CD4-positive, CD25-positive, alpha-beta regulatory T cell (primary cell): Measurements from ENCODE around the gene CNGA4. TPM values are rescaled to one million over a fixed set of nuclear protein-coding genes. Genes with fewer than 3 reads are reported as not detected.

Experiments used
- ATAC-seq, 2 donors: fragments of 150-1000 bp; cut with Tn5 transposase; one replicate each; pipeline ENCODE4 v1.10.0; 2021; ENCODE audit warnings: low read depth in 2 of 2, moderate number of reproducible peaks in 2 of 2, moderate library complexity in 1 of 2
- DNase-seq, 3 donors: peaks; one replicate each; pipeline versions ENCODE4 v3.0.0 to v3.0.0-alpha.2; 2012 to 2022; ENCODE audit warnings: mixed read lengths in 1 of 3
- H3K27ac ChIP-seq: one replicate; pipeline ENCODE4 v1.7.0; 2013; ENCODE audit warnings: mild to moderate bottlenecking, low read length; ENCODE audit not compliant: insufficient read depth, poor library complexity, severe bottlenecking
- H3K27me3 ChIP-seq: one replicate; pipeline ENCODE4 v1.7.0; 2013; ENCODE audit warnings: low read length; ENCODE audit not compliant: control insufficient read depth, insufficient read depth
- H3K36me3 ChIP-seq: one replicate; pipeline ENCODE4 v1.7.0; 2013; ENCODE audit warnings: mild to moderate bottlenecking, low read length, moderate library complexity; ENCODE audit not compliant: control insufficient read depth, insufficient read depth
- H3K4me1 ChIP-seq: 2 replicates; pipeline ENCODE4 v1.7.0; 2013; ENCODE audit warnings: mild to moderate bottlenecking, low read length; ENCODE audit not compliant: insufficient read depth, control insufficient read depth, poor library complexity, severe bottlenecking
- H3K4me3 ChIP-seq: one replicate; pipeline ENCODE4 v1.7.0; 2013; ENCODE audit warnings: low read depth, mild to moderate bottlenecking, low read length, moderate library complexity
- H3K9me3 ChIP-seq, 2 experiments: 1 replicate in 1 of 2; 2 replicates in 1 of 2; pipeline ENCODE4 v1.7.0; 2013; ENCODE audit warnings: low read length in 2 of 2, mild to moderate bottlenecking in 1 of 2, moderate library complexity in 1 of 2; ENCODE audit not compliant: control insufficient read depth in 2 of 2
- H3K27ac Mint-ChIP-seq, 3 donors: one replicate each; pipeline ENCODE4 v1.8.0; 2020 to 2022; ENCODE audit warnings: mild to moderate bottlenecking in 3 of 3, mixed read lengths in 3 of 3, moderate library complexity in 2 of 3
- H3K27me3 Mint-ChIP-seq: one replicate; pipeline ENCODE4 v1.8.0; 2022; ENCODE audit warnings: mild to moderate bottlenecking, mixed read lengths
- H3K36me3 Mint-ChIP-seq: one replicate; pipeline ENCODE4 v1.8.0; 2020; ENCODE audit warnings: mixed read lengths
- H3K4me1 Mint-ChIP-seq, 4 donors: one replicate each; pipeline ENCODE4 v1.8.0; 2020 to 2022; ENCODE audit warnings: mixed read lengths in 4 of 4, mild to moderate bottlenecking in 1 of 4
- H3K4me3 Mint-ChIP-seq, 4 donors: one replicate each; pipeline ENCODE4 v1.8.0; 2020 to 2022; ENCODE audit warnings: mild to moderate bottlenecking in 4 of 4, mixed read lengths in 4 of 4, moderate library complexity in 3 of 4
- H3K9me3 Mint-ChIP-seq, 7 donors: one replicate each; pipeline ENCODE4 v1.8.0; 2020 to 2022; ENCODE audit warnings: mixed read lengths in 7 of 7, mild to moderate bottlenecking in 3 of 7, moderate library complexity in 2 of 7
- polyA plus RNA-seq, 4 donors: library from polyadenylated mRNA; unstranded; fragments of 300-500 nt; fragmentation: Illumina TruSeq; gene quantifications; one replicate each; pipeline ENCODE4 v1.2.3, GENCODE V29; 2021
- total RNA-seq: library from RNA; stranded (reverse); gene quantifications from one replicate; pipeline ENCODE4 v1.2.3, GENCODE V29; 2022

Gene CNGA4
- total and polyA plus RNA-seq, 5 donors from 2014 or later: 0.20 TPM; not detected in 4

DNA sequence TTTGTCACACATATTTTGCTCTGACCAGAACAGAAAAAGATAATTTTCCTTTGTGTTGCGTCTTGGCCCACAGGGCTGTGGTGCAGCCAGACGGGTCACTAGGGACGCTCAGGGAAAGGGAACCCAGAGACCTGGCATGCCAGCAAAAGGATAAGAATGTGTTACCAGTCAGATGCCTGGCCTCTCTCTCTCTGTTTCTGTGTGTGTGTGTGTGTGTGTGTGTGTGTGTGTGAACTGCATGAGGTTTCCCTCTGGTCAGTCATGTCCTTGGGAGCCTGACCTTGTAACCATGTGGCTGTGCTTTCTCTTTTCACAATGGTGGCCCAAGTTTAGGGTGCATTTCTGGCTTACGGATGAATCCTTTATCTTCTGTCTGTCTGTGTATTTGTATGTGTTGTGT, 46.1 kb downstream of the CNGA4 start:
- no peak overlapping the region for H3K27ac ChIP-seq
- H3K36me3 ChIP-seq: no peaks in the 10 kb centered on the region
- Mint-ChIP-seq H3K4me3 (no peak overlapping the region), H3K4me1 (no peaks in the 10 kb centered on the region), H3K36me3 (no peaks in the 10 kb centered on the region), H3K27me3 (peaks cover 54% of the 10 kb centered on the region), H3K27ac (no peak overlapping the region), H3K9me3 (peaks cover 0 to 3% (median 0%) of the 10 kb centered on the region in 7 donors)
- no peak for ATAC-seq
- H3K9me3 ChIP-seq: no peaks in the 10 kb centered on the region
- H3K4me3 ChIP-seq: no peak overlapping the region
- H3K4me1 ChIP-seq: no peaks in the 10 kb centered on the region
- no peak for DNase-seq
- H3K27me3 ChIP-seq: peaks cover 26% of the 10 kb centered on the region

Other genes with a start within 250 kb of the CNGA4 start
- not detected for gene OR56A4, start 232.1 kb upstream of the CNGA4 start, total RNA-seq
- gene OR56A4, start 232.1 kb upstream of the CNGA4 start, polyA plus RNA-seq: not detected
- gene OR56A1, start 208.3 kb upstream of the CNGA4 start, total RNA-seq: not detected
- not detected for gene OR56A1, start 208.3 kb upstream of the CNGA4 start, polyA plus RNA-seq
- gene OR56B4, start 131.4 kb upstream of the CNGA4 start, total RNA-seq: not detected
- under 1 TPM in 1 of 4 donors, not detected in 3; 0.22 TPM for gene OR56B4, start 131.4 kb upstream of the CNGA4 start, polyA plus RNA-seq
- gene OR52B2, start 68.8 kb upstream of the CNGA4 start, total RNA-seq: not detected
- not detected for gene OR52B2, start 68.8 kb upstream of the CNGA4 start, polyA plus RNA-seq
- gene OR52W1, start 39.9 kb upstream of the CNGA4 start, total RNA-seq: not detected
- gene OR52W1, start 39.9 kb upstream of the CNGA4 start, polyA plus RNA-seq: not detected
- not detected for gene C11orf42, start 33.5 kb upstream of the CNGA4 start, total RNA-seq
- gene C11orf42, start 33.5 kb upstream of the CNGA4 start, polyA plus RNA-seq: not detected
- 30.7 TPM for gene FHIP1B, start 4.5 kb upstream of the CNGA4 start, total RNA-seq
- gene FHIP1B, start 4.5 kb upstream of the CNGA4 start, polyA plus RNA-seq: 10 to 100 TPM; 10.2 to 12.5 (median 10.3) TPM
- not detected for gene CCKBR, start 20.7 kb downstream of the CNGA4 start, total RNA-seq
- gene CCKBR, start 20.7 kb downstream of the CNGA4 start, polyA plus RNA-seq: not detected
- gene CAVIN3, start 81.4 kb downstream of the CNGA4 start, total RNA-seq: 0.79 TPM
- gene CAVIN3, start 81.4 kb downstream of the CNGA4 start, polyA plus RNA-seq: 1 to 10 TPM; 1.0 to 4.3 (median 1.5) TPM
- gene SMPD1, start 151.4 kb downstream of the CNGA4 start, total RNA-seq: 43.7 TPM
- 10 to 100 TPM; 11.4 to 15.7 (median 13.3) TPM for gene SMPD1, start 151.4 kb downstream of the CNGA4 start, polyA plus RNA-seq
- gene APBB1, start 180.0 kb downstream of the CNGA4 start, total RNA-seq: 95.8 TPM
- gene APBB1, start 180.0 kb downstream of the CNGA4 start, polyA plus RNA-seq: 100 to 1,000 TPM in 3 of 4 donors, 10 to 100 TPM in 1; 89.0 to 134 (median 121) TPM
- gene HPX, start 201.9 kb downstream of the CNGA4 start, total RNA-seq: 1.5 TPM
- gene HPX, start 201.9 kb downstream of the CNGA4 start, polyA plus RNA-seq: not detected
- 16.4 TPM for gene TRIM3, start 234.9 kb downstream of the CNGA4 start, total RNA-seq
- 1 to 10 TPM in 3 of 4 donors, under 1 TPM in 1; 0.91 to 2.7 (median 1.9) TPM for gene TRIM3, start 234.9 kb downstream of the CNGA4 start, polyA plus RNA-seq
- 45.4 TPM for gene ARFIP2, start 242.2 kb downstream of the CNGA4 start, total RNA-seq
- 10 to 100 TPM; 33.0 to 38.3 (median 35.6) TPM for gene ARFIP2, start 242.2 kb downstream of the CNGA4 start, polyA plus RNA-seq
- gene TIMM10B, start 242.4 kb downstream of the CNGA4 start, total RNA-seq: 49.8 TPM
- gene TIMM10B, start 242.4 kb downstream of the CNGA4 start, polyA plus RNA-seq: 10 to 100 TPM; 24.5 to 47.9 (median 33.4) TPM